Hepatocyte (in vitro differentiated cells): Measurements from ENCODE around the gene GOLT1A. TPM values are rescaled to one million over a fixed set of nuclear protein-coding genes. Genes with fewer than 3 reads are reported as not detected.

Experiments
- DNase-seq: peaks from one replicate; pipeline ENCODE4 v3.0.0-alpha.2; 2016; ENCODE audit warnings: low spot score
- H2AFZ ChIP-seq: fragments of 200-600 bp; sonication (generic); 2 replicates; pipeline ENCODE4 v1.6.0; 2016; ENCODE audit warnings: antibody characterized with exemption, mild to moderate bottlenecking
- H3K27ac ChIP-seq: fragments of 200-600 bp; sonication (generic); 2 replicates; pipeline ENCODE4 v1.5.1; 2016; ENCODE audit warnings: mild to moderate bottlenecking
- H3K27me3 ChIP-seq: fragments of 200-600 bp; sonication (generic); 2 replicates; pipeline ENCODE4 v1.6.1; 2016
- H3K36me3 ChIP-seq: fragments of 200-600 bp; sonication (generic); replicated peaks from 2 replicates; pipeline ENCODE4 v1.5.1; 2016; ENCODE audit warnings: low read depth; ENCODE audit not compliant: insufficient read depth
- H3K4me1 ChIP-seq: fragments of 200-600 bp; sonication (generic); 2 replicates; pipeline ENCODE4 v1.5.1; 2016; ENCODE audit warnings: mild to moderate bottlenecking, moderate library complexity; ENCODE audit not compliant: insufficient read depth
- H3K4me2 ChIP-seq: fragments of 200-600 bp; sonication (generic); 2 replicates; pipeline ENCODE4 v1.6.0; 2016
- H3K4me3 ChIP-seq: fragments of 200-600 bp; sonication (generic); 2 replicates; pipeline ENCODE4 v1.5.1; 2016; ENCODE audit warnings: mild to moderate bottlenecking
- H3K79me2 ChIP-seq: fragments of 200-600 bp; sonication (generic); 2 replicates; pipeline ENCODE4 v1.6.0; 2017; ENCODE audit warnings: mild to moderate bottlenecking
- H3K9me2 ChIP-seq: fragments of 200-600 bp; sonication (generic); replicated peaks from 2 replicates; pipeline ENCODE4 v1.6.0; 2017; ENCODE audit warnings: mild to moderate bottlenecking; ENCODE audit not compliant: insufficient read depth
- H3K9me3 ChIP-seq: fragments of 200-600 bp; sonication (generic); 2 replicates; pipeline ENCODE4 v1.5.1; 2016; ENCODE audit warnings: low read depth, mild to moderate bottlenecking
- H4K20me1 ChIP-seq: fragments of 200-600 bp; sonication (generic); 2 replicates; pipeline ENCODE4 v1.6.0; 2016; ENCODE audit warnings: mild to moderate bottlenecking; ENCODE audit not compliant: insufficient read depth, poor library complexity, severe bottlenecking
- CTCF ChIP-seq: fragments of 200-600 bp; sonication (generic); IDR thresholded peaks from 2 replicates; pipeline ENCODE4 v1.5.1; 2016; ENCODE audit warnings: antibody characterized with exemption, mild to moderate bottlenecking; ENCODE audit not compliant: poor library complexity
- EZH2 ChIP-seq: fragments of 200-600 bp; sonication (generic); IDR thresholded peaks from 2 replicates; pipeline ENCODE4 v1.6.1; 2016; ENCODE audit warnings: antibody characterized with exemption, mild to moderate bottlenecking, borderline replicate concordance
- EZH2phosphoT487 ChIP-seq: fragments of 200-600 bp; sonication (generic); IDR thresholded peaks from one replicate; pipeline ENCODE4 v1.6.1; 2018; ENCODE audit warnings: antibody characterized with exemption, mild to moderate bottlenecking, low read depth, moderate library complexity; ENCODE audit not compliant: unreplicated experiment, severe bottlenecking
- WGBS: methylation state at CpG from one replicate; pipeline ENCODE4 v1.1.6; 2016; ENCODE audit warnings: low lambda C conversion rate; ENCODE audit errors: missing lambda C conversion rate; 5-methylcytosine and 5-hydroxymethylcytosine counted together
- polyA plus RNA-seq: library from polyadenylated mRNA; unstranded; fragments of >200 nt; fragmentation: Nextera tagmentation; extraction: Ambion mirVana; gene quantifications from 2 replicates; pipeline ENCODE4 v1.2.1, GENCODE V29; 2016
- total RNA-seq: library from RNA; depleted of rRNA; stranded (reverse); fragments of >200 nt; gene quantifications from 2 replicates; pipeline ENCODE4 v1.2.3, GENCODE V29; 2014

The GOLT1A gene
- total and polyA plus RNA-seq, 2 experiments from 2014 or later: 13.6 to 36.0 TPM

DNA sequence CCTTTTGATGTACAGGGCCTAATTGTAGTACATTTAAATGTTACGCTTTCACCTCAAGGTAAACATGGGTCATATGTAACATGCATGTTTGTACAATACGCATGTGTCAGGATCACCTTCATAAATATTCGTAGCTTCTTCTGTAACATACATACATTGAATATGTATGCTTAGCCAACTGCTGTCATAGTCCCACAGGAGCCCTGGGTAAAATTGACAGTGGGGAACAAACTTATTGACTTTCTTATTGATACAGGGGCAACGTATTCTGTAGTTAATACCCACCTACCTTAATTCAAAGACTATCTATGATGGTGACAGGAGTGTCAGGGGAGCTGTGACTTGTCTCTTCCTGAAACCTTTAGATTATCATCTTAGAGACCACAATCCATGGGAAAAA, 43.9 kb downstream of the GOLT1A start:
- Histone ChIP-seq H3K27me3 (peaks cover 2% of the 10 kb centered on the region), H3K79me2 (no peaks in the 10 kb centered on the region), H4K20me1 (no peaks in the 10 kb centered on the region), H3K36me3 (no peaks in the 10 kb centered on the region), H3K27ac (no peak overlapping the region), H3K4me1 (peaks cover 3% of the 10 kb centered on the region), H3K4me3 (no peak overlapping the region), H3K4me2 (no peak overlapping the region), H3K9me3 (no peaks in the 10 kb centered on the region), H2AFZ (no peak overlapping the region), H3K9me2 (no peaks in the 10 kb centered on the region)
- 86% methylated on average over 4 of the region's 4 CpGs for WGBS
- TF ChIP-seq EZH2: no peak
- no peak for TF ChIP-seq CTCF
- TF ChIP-seq EZH2phosphoT487: no peak
- no peak for DNase-seq

DNA sequence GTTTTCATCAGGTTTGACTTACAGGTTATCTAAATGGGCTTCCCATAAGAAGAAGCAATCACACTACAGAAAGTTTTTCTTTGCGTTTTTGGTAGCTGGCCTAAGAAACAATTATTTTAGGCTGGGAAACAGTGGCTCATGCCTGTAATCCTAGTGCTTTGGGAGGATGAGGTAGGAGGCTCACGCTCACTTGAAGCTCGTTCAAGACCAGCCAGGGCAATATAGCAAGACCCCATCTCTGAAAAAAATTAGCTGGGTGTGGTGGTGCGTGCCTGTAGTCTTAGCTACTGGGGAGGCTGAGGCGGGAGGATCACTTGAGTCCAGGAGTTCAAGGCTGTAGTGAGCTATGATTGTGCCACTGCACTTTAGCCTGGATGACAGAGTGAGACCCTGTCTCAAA, 46.1 kb downstream of the GOLT1A start:
- H3K4me1 ChIP-seq: peaks cover 3% of the 10 kb centered on the region
- no peak overlapping the region for H3K27ac ChIP-seq
- H3K4me2 ChIP-seq: no peak overlapping the region
- H3K79me2 ChIP-seq: no peaks in the 10 kb centered on the region
- no peaks in the 10 kb centered on the region for H3K27me3 ChIP-seq
- no peak for TF ChIP-seq EZH2
- TF ChIP-seq EZH2phosphoT487: no peak
- no peak for TF ChIP-seq CTCF
- H3K36me3 ChIP-seq: no peaks in the 10 kb centered on the region
- H3K9me2 ChIP-seq: no peaks in the 10 kb centered on the region
- H3K9me3 ChIP-seq: no peaks in the 10 kb centered on the region
- no peak for DNase-seq
- 95% methylated on average over 5 of the region's 5 CpGs for WGBS
- H2AFZ ChIP-seq: no peak overlapping the region
- no peak overlapping the region for H3K4me3 ChIP-seq
- no peaks in the 10 kb centered on the region for H4K20me1 ChIP-seq

DNA sequence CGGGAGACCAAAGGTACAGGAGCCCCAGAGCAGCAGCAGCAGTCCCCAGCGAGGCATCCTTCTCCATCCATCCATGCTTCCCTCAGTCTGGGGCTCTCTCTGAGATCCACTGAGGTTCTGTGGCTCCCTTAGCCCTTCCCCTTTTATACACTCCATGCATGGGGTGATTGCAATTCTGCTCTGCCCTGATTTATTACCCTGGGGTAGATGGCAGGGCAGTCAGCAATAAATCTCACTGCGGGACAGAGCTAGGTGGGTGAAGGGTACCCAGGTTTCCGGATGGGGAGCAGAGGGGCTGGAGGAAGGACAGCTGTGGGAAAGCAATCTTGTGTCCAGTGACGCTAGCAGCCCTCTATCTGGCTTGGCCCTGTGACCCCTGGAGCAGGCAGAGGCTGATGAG, 47.6 kb downstream of the GOLT1A start, which contains the start of gene REN:
REN (minus strand) TSS at position 119 of the 400 bp plus-strand sequence; CDS start at position 75, 44 bp downstream.
- Histone ChIP-seq H3K9me2 (no peaks in the 10 kb centered on the region), H3K27ac (no peak within 1 kb of the TSS), H3K9me3 (no peaks in the 10 kb centered on the region), H3K4me1 (no peaks in the 10 kb centered on the region), H3K36me3 (no peaks in the 10 kb centered on the region), H3K27me3 (no peaks in the 10 kb centered on the region), H3K4me3 (no peak within 1 kb of the TSS), H3K79me2 (no peaks in the 10 kb centered on the region), H3K4me2 (no peak within 1 kb of the TSS), H2AFZ (no peak within 1 kb of the TSS), H4K20me1 (no peaks in the 10 kb centered on the region)
- DNase-seq: no peak
- no peak for TF ChIP-seq EZH2phosphoT487
- no peak for TF ChIP-seq EZH2
- no peak for TF ChIP-seq CTCF
- WGBS: 78% methylated on average over 5 of the region's 5 CpGs
